H1 (cell line): Measurements from ENCODE around the gene CNIH3. TPM values are rescaled to one million over a fixed set of nuclear protein-coding genes. Genes with fewer than 3 reads are reported as not detected.

Source experiments
- POU5F1 ChIP-seq: IDR thresholded peaks from 2 replicates; pipeline ENCODE4 v1.6.1; 2011; ENCODE audit warnings: low read depth, mild to moderate bottlenecking, low read length, moderate library complexity
- polyA plus RNA-seq, 7 experiments: library from polyadenylated mRNA; depleted of rRNA in 3 of 7; stranded (reverse) in 5 of 7; unstranded in 2 of 7; fragments of >200 nt in 5 of 7; fragments of 200-250 nt in 2 of 7; gene quantifications; 1 replicate in 5 of 7; 2 replicates in 1 of 7; 4 replicates in 1 of 7; pipeline versions ENCODE4 v1.2.1 to v1.2.3, GENCODE V29; 2011 to 2013; ENCODE audit warnings: missing spikeins in 2 of 7, mixed read lengths in 2 of 7
- total RNA-seq: library from RNA; stranded (reverse); fragmentation: NEBNext Ultra II Directional; extraction: Animal tissue kit (Norgen Biotek cat#: 25700); gene quantifications from 2 replicates; pipeline ENCODE4 v1.2.1, GENCODE V29; 2021

CNIH3 gene
- total and polyA plus RNA-seq, 2 of the 8 experiments (the other 6 are each of a cell fraction or from before 2014, with no cell fraction given), result 3.7 to 5.6 TPM

GRCh38 chr1:224722838-224723237, 106.7 kb downstream of the CNIH3 start (continued):
- no peak for TF ChIP-seq POU5F1
